ENCODE data around the gene NAA15. TPM values are rescaled to one million over a fixed set of nuclear protein-coding genes. Genes with fewer than 3 reads are reported as not detected.

Gene NAA15
- total and polyA plus RNA-seq, 11 donors, result 8.7 to 50.8 (median 31.3) TPM

DNA sequence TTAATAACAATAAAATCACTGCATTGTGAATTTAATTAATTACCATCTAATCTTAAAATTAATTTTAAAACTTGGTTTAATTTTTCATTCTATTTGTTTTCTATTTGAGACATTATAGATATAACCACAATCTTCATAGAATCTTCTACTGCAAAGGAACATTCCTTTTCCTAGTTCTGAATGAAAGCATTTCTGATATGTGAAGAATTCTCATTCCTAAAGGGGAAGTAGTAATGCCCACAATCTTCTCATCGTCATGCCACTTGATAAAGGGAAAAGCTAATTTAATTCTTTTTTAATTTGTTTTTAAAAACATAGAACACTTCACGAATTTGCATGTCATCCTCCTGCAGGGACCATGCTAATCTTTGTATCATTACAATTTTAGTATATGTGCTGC, 45.0 kb upstream of the NAA15 start:
- Histone ChIP-seq H3K36me3 (no peaks in the 10 kb centered on the region), H3K4me3 (no peak overlapping the region), H3K27ac (no peak overlapping the region), H3K27me3 (no peaks in the 10 kb centered on the region), H3K4me1 (no peaks in the 10 kb centered on the region), H3K9me3 (no peaks in the 10 kb centered on the region)
- DNase-seq (no peak), ATAC-seq (no peak)
- intact Hi-C loops (cut with DNase I), result no loop called here
- TF ChIP-seq, protein P1, sequence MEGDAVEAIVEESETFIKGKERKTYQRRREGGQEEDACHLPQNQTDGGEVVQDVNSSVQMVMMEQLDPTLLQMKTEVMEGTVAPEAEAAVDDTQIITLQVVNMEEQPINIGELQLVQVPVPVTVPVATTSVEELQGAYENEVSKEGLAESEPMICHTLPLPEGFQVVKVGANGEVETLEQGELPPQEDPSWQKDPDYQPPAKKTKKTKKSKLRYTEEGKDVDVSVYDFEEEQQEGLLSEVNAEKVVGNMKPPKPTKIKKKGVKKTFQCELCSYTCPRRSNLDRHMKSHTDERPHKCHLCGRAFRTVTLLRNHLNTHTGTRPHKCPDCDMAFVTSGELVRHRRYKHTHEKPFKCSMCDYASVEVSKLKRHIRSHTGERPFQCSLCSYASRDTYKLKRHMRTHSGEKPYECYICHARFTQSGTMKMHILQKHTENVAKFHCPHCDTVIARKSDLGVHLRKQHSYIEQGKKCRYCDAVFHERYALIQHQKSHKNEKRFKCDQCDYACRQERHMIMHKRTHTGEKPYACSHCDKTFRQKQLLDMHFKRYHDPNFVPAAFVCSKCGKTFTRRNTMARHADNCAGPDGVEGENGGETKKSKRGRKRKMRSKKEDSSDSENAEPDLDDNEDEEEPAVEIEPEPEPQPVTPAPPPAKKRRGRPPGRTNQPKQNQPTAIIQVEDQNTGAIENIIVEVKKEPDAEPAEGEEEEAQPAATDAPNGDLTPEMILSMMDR (IDR thresholded peaks at IDR 0.05), result no peak
- TF ChIP-seq POLR2A (IDR thresholded peaks at IDR 0.05), result no peak
- 45 to 54% (median 50%) methylated on average over 2 of the region's 2 CpGs for WGBS, 4 donors

DNA sequence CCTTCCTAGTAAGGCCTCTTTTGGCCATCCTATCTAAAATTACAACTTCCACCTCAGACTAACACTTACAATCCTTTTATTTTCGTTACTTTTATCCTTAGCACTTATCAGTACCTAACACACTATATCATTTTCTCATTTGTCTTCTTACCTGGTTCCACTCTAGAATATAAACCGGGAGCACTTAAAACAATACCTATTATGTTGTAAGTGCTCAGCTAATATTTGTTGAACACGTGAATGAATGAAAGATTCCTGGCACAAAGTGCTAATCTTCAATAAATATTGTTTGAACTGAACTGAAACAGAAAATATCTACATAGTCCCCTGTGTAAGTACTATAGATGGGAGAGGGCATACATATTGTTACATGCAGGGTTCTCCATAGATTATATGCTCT, 35.7 kb upstream of the NAA15 start:
- TF ChIP-seq POLR2A (IDR thresholded peaks at IDR 0.05), result no peak
- TF ChIP-seq, protein P1 (IDR thresholded peaks at IDR 0.05), result no peak
- H3K36me3 ChIP-seq, result no peaks in the 10 kb centered on the region
- peak overlapping the region in 1 of 12 donors; percentile 19 for H3K27ac ChIP-seq
- no peak overlapping the region for H3K4me3 ChIP-seq
- WGBS, 4 donors, result 63 to 65% (median 63%) methylated on average over 3 of the region's 3 CpGs
- intact Hi-C loops (cut with DNase I), result no loop called here
- H3K4me1 ChIP-seq, result peaks cover 0 to 18% (median 5%) of the 10 kb centered on the region in 12 donors
- DNase-seq (no peak), ATAC-seq (no peak)
- no peaks in the 10 kb centered on the region for H3K27me3 ChIP-seq
- no peaks in the 10 kb centered on the region for H3K9me3 ChIP-seq

DNA sequence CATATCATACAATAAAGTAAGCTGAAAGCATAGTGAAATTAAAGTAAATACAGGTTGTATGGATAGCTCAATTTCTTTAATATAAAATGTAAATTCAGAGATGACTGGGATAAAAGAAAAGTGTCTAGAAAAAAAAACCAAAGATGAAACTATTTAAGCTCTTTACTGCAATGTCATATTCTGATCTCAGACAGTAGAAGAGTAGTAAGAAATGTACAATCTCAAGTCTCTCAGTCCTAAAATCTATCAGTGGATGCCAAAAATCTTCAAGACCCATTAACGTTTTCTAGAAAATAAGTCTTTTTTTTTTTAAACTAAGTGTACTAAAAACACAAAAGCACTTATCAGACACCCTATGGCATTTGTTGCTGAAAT, 35.1 kb upstream of the NAA15 start:
- no peak for ATAC-seq
- Histone ChIP-seq H3K27ac (peak overlapping the region in 9 of 12 donors; percentile 17 to 60 (median 46)), H3K27me3 (no peaks in the 10 kb centered on the region), H3K4me3 (peak overlapping the region in 10 of 12 donors; percentile 9 to 53 (median 40)), H3K9me3 (no peaks in the 10 kb centered on the region), H3K4me1 (peaks cover 0 to 18% (median 5%) of the 10 kb centered on the region in 12 donors), H3K36me3 (no peaks in the 10 kb centered on the region)
- DNase-seq, result no peak
- WGBS, 4 donors, result 3 to 8% (median 7%) methylated on average over 1 of the region's 1 CpG
- intact Hi-C loops (cut with DNase I), result no loop called here
- TF ChIP-seq, protein P1 (IDR thresholded peaks at IDR 0.05), result no peak
- no peak for TF ChIP-seq POLR2A (IDR thresholded peaks at IDR 0.05)

GRCh38 chr4:139266583-139267257, 34.6 kb upstream of the NAA15 start:
- Histone ChIP-seq H3K9me3 (no peaks in the 10 kb centered on the region), H3K4me1 (peaks cover 0 to 18% (median 5%) of the 10 kb centered on the region in 12 donors), H3K36me3 (no peaks in the 10 kb centered on the region), H3K27me3 (no peaks in the 10 kb centered on the region), H3K27ac (peak overlapping the region in 9 of 12 donors; percentile 17 to 60 (median 46)), H3K4me3 (peak overlapping the region in 11 of 12 donors; percentile 9 to 53 (median 40))
- TF ChIP-seq, protein P1 (IDR thresholded peaks at IDR 0.05), result peak in 1 of 12 donors; percentile 9
- TF ChIP-seq POLR2A (IDR thresholded peaks at IDR 0.05), result no peak
- ATAC-seq (peak; percentile 88 to 96 (median 91)), DNase-seq (peak; percentile 68 to 87 (median 80))
- WGBS, 4 donors, result 21 to 24% (median 23%) methylated on average over 14 of the region's 14 CpGs
- intact Hi-C loops (cut with DNase I), result no loop called here
